Caco-2 (cell line): ENCODE measurements around the gene DNAJC4. TPM values are rescaled to one million over a fixed set of nuclear protein-coding genes. Genes with fewer than 3 reads are reported as not detected.

Source experiments
- BruUV-seq: library from RNA; stranded (reverse); fragments of 400-500 nt; replicated peaks from 2 replicates; lab custom pipeline; 2021; lab: Mats Ljungman, UMichigan
- CTCF ChIA-PET: fragments of 300-600 bp; sonication (Branson Sonifier 250); formaldehyde crosslinking; loops from one replicate; lab custom pipeline; 2022; ENCODE audit warnings: antibody characterized with exemption; lab: Charles Lee
- POLR2A ChIA-PET: fragments of 300-600 bp; sonication (Branson Sonifier 250); formaldehyde crosslinking; loops from one replicate; lab custom pipeline; 2022; ENCODE audit warnings: antibody characterized with exemption; lab: Charles Lee
- DNase-seq, 2 experiments: peaks; one replicate each; pipeline versions ENCODE4 v3.0.0 to v3.0.0-alpha.2; 2020 to 2022
- H3K27me3 ChIP-seq: replicated peaks from 2 replicates; pipeline ENCODE4 v1.6.0; 2011; ENCODE audit warnings: low read length; ENCODE audit not compliant: control insufficient read depth, insufficient read depth
- H3K36me3 ChIP-seq: 2 replicates; pipeline ENCODE4 v1.5.1; 2011; ENCODE audit warnings: low read length; ENCODE audit not compliant: control insufficient read depth, insufficient read depth
- H3K4me1 ChIP-seq: fragments of 250-450 bp; sonication (Bioruptor Pico); 2 replicates; pipeline ENCODE4 v1.5.1; 2020; ENCODE audit warnings: mild to moderate bottlenecking
- H3K4me3 ChIP-seq: 2 replicates; pipeline ENCODE4 v1.5.1; 2011; ENCODE audit warnings: low read depth, mild to moderate bottlenecking, control low read depth, low read length
- H3K9me3 ChIP-seq: fragments of 250-450 bp; sonication (Bioruptor Pico); 2 replicates; pipeline ENCODE4 v1.5.1; 2020; ENCODE audit warnings: mild to moderate bottlenecking, moderate library complexity
- H3K27ac Mint-ChIP-seq: one replicate; pipeline ENCODE4 v1.8.0; 2022; ENCODE audit warnings: mixed read lengths; ENCODE audit not compliant: unreplicated experiment
- H3K27me3 Mint-ChIP-seq: one replicate; pipeline ENCODE4 v1.8.0; 2022; ENCODE audit warnings: mixed read lengths; ENCODE audit not compliant: insufficient read depth, unreplicated experiment
- H3K36me3 Mint-ChIP-seq: one replicate; pipeline ENCODE4 v1.8.0; 2022; ENCODE audit warnings: mild to moderate bottlenecking, mixed read lengths; ENCODE audit not compliant: insufficient read depth, unreplicated experiment
- H3K4me1 Mint-ChIP-seq: one replicate; pipeline ENCODE4 v1.8.0; 2022; ENCODE audit warnings: low read depth, mixed read lengths; ENCODE audit not compliant: unreplicated experiment
- H3K4me3 Mint-ChIP-seq: one replicate; pipeline ENCODE4 v1.8.0; 2022; ENCODE audit warnings: mild to moderate bottlenecking, moderate library complexity, mixed read lengths; ENCODE audit not compliant: unreplicated experiment
- H3K9me3 Mint-ChIP-seq: one replicate; pipeline ENCODE4 v1.8.0; 2022; ENCODE audit warnings: mixed read lengths; ENCODE audit not compliant: unreplicated experiment
- CTCF ChIP-seq, 2 experiments: fragments of 200-600 bp in 1 of 2; IDR thresholded peaks; 1 replicate in 1 of 2; 2 replicates in 1 of 2; pipeline versions ENCODE4 v1.5.1 to v1.8.0; 2011 to 2022; ENCODE audit warnings: antibody characterized with exemption in 1 of 2, control low read depth in 1 of 2, inconsistent platforms in 1 of 2, low read depth in 1 of 2, low read length in 1 of 2, mild to moderate bottlenecking in 1 of 2, moderate library complexity in 1 of 2; ENCODE audit not compliant: insufficient read depth in 1 of 2, severe bottlenecking in 1 of 2, unreplicated experiment in 1 of 2
- intact Hi-C: fragments of 100-400 bp; cut with micrococcal nuclease; formaldehyde crosslinking; loops from one replicate; pipeline ENCODE4 v1.10.0; 2022; ENCODE audit not compliant: unreplicated experiment
- total RNA-seq: library from RNA; stranded (reverse); gene quantifications from 2 replicates; pipeline ENCODE4 v1.2.3, GENCODE V29; 2022

The DNAJC4 gene
- total RNA-seq, 1 experiment from 2014 or later, result 22.9 TPM

GRCh38 chr11:64262271-64263002 is 32.1 kb downstream of the DNAJC4 start:
- no peak overlapping the region for H3K4me3 ChIP-seq
- Mint-ChIP-seq H3K27me3 (no peaks in the 10 kb centered on the region), H3K36me3 (peaks cover 76% of the 10 kb centered on the region), H3K9me3 (no peaks in the 10 kb centered on the region), H3K27ac (no peak overlapping the region), H3K4me1 (peaks cover 8% of the 10 kb centered on the region), H3K4me3 (no peak overlapping the region)
- H3K36me3 ChIP-seq, result peaks cover 3% of the 10 kb centered on the region
- CTCF ChIA-PET, result interaction anchor here (1.1 to 1.4 kb wide), 3 partner anchors 10 to 42 kb away, joined by 3 to 13 read pairs (median 3); no protein-coding TSS in a partner anchor
- TF ChIP-seq CTCF (IDR thresholded peaks at IDR 0.05; ENCODE audit: insufficient read depth in 1 of 2, low read depth in 1 of 2, low read length in 1 of 2, severe bottlenecking in 1 of 2, unreplicated experiment in 1 of 2), result no peak
- no peak for DNase-seq
- intact Hi-C loops, result no loop called here
- H3K27me3 ChIP-seq, result no peaks in the 10 kb centered on the region
- no peaks in the 10 kb centered on the region for H3K4me1 ChIP-seq
- no peaks in the 10 kb centered on the region for H3K9me3 ChIP-seq
- POLR2A ChIA-PET, result no interaction called here
- no TSS peak for BruUV-seq

GRCh38 chr11:64263021-64263946 is 32.9 kb downstream of the DNAJC4 start:
- H3K4me1 ChIP-seq, result peaks cover 7% of the 10 kb centered on the region
- Mint-ChIP-seq H3K9me3 (no peaks in the 10 kb centered on the region), H3K4me1 (peaks cover 16% of the 10 kb centered on the region), H3K4me3 (no peak overlapping the region), H3K36me3 (peaks cover 76% of the 10 kb centered on the region), H3K27ac (no peak overlapping the region), H3K27me3 (no peaks in the 10 kb centered on the region)
- no peak for TF ChIP-seq CTCF (IDR thresholded peaks at IDR 0.05; ENCODE audit: insufficient read depth in 1 of 2, low read depth in 1 of 2, low read length in 1 of 2, severe bottlenecking in 1 of 2, unreplicated experiment in 1 of 2)
- peaks cover 4% of the 10 kb centered on the region for H3K36me3 ChIP-seq
- no TSS peak for BruUV-seq
- no peaks in the 10 kb centered on the region for H3K27me3 ChIP-seq
- intact Hi-C loops, result no loop called here
- ChIA-PET POLR2A (no interaction called here), CTCF (interaction anchor here (0.5 to 1.4 kb wide), 3 partner anchors 11 to 801 kb away, joined by 3 to 13 read pairs (median 3); no protein-coding TSS in a partner anchor)
- DNase-seq, result peak in 1 of 2 experiments; percentile 28
- H3K9me3 ChIP-seq, result no peaks in the 10 kb centered on the region
- no peak overlapping the region for H3K4me3 ChIP-seq

DNA sequence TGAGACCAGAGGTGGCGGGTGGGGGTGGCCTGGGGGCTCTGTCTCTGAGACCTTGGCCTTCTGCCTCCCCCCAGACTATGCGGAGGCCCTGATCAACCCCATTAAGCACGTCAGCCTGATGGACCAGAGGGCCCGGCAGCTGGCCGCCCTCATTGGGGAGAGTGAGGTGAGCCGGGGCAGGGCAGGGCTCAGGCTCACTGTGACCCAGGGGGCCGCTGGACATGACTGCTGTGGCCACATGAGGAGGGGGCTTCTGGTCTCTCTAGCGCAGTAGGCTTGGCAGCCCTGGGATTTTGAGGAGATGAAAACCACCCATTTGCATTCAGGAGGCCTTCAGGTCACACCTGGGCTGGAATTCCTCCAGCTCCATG is 33.6 kb downstream of the DNAJC4 start:
- no peak for TF ChIP-seq CTCF (IDR thresholded peaks at IDR 0.05; ENCODE audit: insufficient read depth in 1 of 2, low read depth in 1 of 2, low read length in 1 of 2, severe bottlenecking in 1 of 2, unreplicated experiment in 1 of 2)
- no peaks in the 10 kb centered on the region for H3K9me3 ChIP-seq
- Mint-ChIP-seq H3K9me3 (no peaks in the 10 kb centered on the region), H3K27me3 (no peaks in the 10 kb centered on the region), H3K36me3 (peaks cover 83% of the 10 kb centered on the region), H3K27ac (no peak overlapping the region), H3K4me1 (peaks cover 21% of the 10 kb centered on the region), H3K4me3 (no peak overlapping the region)
- DNase-seq, result no peak
- BruUV-seq, result no TSS peak
- intact Hi-C loops, result no loop called here
- ChIA-PET POLR2A (no interaction called here), CTCF (interaction anchor here (0.5 to 1.4 kb wide), 2 partner anchors 12 to 800 kb away, joined by 3 to 13 read pairs; no protein-coding TSS in a partner anchor)
- peaks cover 13% of the 10 kb centered on the region for H3K4me1 ChIP-seq
- H3K36me3 ChIP-seq, result peaks cover 4% of the 10 kb centered on the region
- no peaks in the 10 kb centered on the region for H3K27me3 ChIP-seq
- no peak overlapping the region for H3K4me3 ChIP-seq
